Nucleus accumbens (tissue), 56 donors: ENCODE measurements around the gene HOXA13.

Source experiments
- DNase-seq, 56 donors: peaks; one replicate each; lab custom pipeline; 2025; lab: John Stamatoyannopoulos, UW

HOXA13 gene

DNA sequence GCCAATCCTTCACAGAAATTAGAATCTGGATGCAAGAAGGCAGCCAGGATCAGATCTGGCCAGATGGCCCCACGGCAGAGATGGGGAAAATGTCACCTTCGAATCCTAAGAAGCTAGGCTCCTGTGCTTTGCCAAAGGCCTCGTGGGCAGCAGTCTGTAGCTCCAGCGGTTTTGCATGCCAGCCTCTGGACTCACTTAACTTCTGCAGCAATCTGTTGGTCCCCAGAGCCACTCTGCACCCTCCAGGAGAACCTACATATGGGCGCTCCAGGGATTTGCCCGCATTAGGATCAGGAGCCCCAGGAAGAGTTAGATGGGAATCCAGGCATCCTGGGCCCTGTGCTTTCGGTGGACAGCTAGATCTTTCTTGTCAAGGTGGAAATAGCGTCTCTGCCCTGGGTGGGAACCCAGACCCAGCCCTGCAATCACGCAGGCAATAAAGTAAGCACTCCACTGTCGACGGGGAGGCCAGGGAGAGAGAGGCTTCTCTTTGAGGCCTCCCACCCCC, 10.1 kb upstream of the HOXA13 start:
- DNase-seq: peak in 1 of 56 donors; percentile 2

DNA sequence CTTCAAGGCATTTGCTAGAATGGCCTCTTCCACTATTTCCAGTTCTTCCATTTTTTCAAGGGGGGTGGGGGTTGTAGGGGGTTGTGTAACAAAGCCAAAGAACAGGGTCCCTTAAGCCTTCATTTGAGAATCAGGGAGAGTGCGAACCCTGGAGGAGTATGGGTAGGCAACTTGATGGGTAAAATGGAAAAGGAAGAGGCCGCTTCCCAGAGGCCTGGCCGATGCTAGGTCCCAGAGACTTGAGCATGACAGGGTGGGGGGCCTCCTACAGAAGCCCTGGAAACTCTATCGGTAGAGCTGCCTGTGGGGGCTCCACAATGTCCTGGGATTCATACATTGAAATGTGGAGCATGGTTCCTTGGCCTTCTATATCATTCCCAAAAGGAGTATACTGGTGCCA, 9.1 kb upstream of the HOXA13 start:
- DNase-seq: no peak

- DNase-seq: no peak
Measured at GRCh38 chr7:27207348-27207985, 7.6 kb upstream of the HOXA13 start.

DNA sequence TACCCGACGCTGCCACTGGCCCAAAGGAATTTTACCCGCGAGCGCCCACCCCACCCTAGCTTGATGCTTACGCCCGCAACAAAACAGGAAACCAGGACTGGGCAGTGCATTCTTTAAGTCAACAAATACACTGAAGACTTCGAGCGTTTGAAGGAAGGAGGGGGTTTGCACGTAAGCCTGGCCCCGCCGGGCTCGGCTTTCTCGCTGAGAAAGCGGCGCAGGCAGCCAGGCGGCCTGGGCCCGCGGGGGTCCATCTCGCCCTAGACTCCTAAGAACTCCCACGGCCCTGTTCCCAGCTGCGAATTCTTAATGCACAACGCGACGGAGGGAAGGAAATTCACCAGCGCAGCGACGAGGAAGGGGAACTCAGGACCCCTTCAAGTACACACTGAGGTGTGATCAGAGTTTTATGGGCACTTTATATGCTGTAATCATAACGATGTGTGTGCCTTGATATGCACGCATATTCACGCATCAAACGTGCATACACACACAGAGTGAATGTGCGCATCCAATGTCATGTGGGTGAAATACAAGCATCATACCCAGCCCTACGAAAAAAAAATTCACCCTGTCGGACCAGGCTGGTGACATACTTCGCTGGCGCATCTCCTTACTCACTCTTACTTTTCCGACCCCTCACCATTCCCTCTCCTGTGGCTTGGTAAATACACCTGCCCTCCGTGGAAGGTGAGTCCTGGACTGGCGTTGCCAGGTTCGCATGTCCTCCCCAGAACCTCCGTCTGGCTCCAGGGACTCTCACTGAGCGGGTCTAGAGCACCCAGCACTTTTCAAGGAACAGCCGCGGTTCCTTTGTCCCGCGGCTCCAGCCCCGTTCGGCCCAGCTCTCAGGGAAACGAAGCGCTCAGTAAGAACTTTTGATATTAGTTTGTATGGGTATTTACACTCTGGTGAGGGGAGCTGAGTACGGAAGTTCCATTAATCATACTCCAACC, 5.7 kb upstream of the HOXA13 start:
- DNase-seq: no peak

DNA sequence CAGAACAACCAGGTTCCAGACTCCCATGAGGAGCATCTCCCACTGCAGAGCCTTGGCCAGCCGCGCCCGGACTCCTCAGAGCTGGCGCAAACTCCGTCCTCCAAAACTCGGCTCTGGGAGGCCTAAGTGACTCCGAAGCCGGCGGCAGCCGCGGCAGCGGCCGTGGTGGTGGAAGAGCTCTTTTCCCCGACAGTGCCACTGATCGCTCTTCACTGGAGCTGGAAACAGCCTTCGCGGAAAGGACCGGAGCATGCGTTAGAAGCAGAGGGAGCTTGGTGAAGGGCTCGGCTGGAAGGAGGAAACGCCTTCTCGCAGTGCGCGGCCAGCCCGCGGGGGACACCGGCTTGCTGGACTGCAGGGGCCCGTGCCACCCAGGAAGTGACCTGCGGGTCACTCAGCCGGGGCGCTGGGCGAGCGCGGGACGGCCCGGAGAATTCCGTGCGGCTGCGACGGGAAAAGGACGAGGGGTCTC, 5.0 kb upstream of the HOXA13 start:
- no peak for DNase-seq

GRCh38 chr7:27203964-27204594, 4.2 kb upstream of the HOXA13 start:
- DNase-seq: no peak

DNA sequence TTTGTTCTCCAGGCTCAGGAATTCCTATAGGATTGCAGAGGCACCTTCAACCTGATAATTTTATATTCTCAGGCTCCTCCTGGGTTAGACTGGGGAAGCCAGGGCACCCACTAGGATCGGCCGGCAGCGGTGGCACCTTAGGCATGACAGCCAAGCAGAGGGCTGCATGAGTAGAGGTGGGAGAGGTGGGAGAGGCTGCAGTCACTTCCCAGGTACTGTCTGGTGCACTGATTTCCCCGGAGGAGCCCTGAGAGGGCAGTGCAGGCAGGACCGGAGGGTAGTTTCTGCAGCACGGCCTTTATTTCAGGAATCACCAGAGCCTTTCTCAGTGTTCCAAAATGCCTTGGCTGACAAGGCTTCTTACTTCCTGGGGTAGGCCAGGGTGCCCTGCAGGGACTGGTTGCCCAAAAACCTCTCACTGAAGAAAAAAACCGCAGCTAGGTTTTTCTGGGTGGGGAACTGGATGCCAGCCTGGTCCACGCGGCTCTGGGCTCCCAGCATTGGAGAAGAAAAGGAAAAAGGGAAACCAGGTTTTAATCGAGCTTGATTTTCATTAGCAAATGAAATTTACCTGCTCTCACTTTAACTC, 3.6 kb upstream of the HOXA13 start:
- DNase-seq: no peak

GRCh38 chr7:27202862-27203134, 2.9 kb upstream of the HOXA13 start:
- DNase-seq: no peak

DNA sequence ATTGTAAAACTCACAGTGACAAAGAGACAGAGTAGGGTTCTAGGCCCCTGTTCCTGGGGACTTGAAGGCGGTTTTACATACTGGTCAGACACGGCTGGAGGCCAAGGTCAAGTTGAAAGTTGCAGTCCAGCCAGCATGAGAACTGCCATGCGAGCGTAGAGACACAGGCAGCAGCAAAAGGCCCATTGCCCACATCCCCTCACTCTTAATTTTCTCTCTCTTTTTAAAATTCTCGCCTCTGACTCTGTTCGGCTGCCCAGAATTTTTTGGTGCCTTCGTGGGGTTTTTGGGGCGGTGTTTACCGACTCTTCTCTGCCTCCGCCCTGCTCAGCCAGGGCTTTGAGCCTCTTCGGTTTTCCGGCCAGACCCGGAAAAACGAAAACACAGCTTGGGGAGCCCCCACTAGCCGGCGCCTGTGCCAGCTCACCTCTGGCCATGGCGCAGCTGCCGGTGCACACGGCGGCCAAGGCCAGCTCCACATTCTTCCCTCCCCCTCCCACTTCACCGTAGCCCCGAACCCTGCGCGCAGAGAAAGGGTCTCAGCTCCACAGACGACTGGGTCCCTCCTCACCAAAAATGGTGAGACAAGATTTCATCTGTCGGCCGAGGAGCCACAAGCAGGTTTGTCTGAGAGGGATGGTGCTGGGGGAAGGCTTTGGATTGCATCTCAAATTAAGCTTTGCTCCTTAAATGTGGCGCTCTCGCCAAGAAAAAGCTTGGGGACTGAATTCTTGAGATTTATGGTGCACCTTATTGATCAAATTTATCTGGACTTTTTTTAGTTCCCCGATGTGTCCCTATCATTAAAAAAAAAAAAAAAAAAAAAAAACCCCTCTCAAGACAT, 2.3 kb upstream of the HOXA13 start:
- DNase-seq: no peak

DNA sequence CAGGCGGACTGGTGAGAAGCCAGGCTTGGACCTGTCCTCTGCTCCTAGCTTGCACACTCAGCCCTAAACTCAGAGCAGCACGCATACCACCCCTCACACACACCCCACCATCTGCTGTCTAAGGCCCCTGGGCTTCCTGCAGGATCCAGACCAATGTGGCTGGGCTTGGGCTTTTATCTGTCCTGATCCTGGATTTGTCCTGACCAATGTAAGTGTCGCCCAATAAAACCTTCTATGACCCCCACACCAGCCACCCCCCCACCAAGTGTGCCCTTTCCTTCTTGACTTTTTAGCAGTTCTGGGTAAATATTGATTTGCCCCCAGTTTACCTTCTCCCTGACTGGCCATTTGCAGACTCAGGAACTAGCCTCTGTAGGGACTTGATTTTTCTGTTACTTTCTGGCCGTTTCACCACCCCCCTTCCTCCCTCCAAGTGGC, 1.7 kb upstream of the HOXA13 start:
- no peak for DNase-seq

GRCh38 chr7:27200761-27201579, 1.1 kb upstream of the HOXA13 start:
- no peak for DNase-seq

- no peak for DNase-seq
Measured at GRCh38 chr7:27198871-27199801, 755 bp downstream of the HOXA13 start.

DNA sequence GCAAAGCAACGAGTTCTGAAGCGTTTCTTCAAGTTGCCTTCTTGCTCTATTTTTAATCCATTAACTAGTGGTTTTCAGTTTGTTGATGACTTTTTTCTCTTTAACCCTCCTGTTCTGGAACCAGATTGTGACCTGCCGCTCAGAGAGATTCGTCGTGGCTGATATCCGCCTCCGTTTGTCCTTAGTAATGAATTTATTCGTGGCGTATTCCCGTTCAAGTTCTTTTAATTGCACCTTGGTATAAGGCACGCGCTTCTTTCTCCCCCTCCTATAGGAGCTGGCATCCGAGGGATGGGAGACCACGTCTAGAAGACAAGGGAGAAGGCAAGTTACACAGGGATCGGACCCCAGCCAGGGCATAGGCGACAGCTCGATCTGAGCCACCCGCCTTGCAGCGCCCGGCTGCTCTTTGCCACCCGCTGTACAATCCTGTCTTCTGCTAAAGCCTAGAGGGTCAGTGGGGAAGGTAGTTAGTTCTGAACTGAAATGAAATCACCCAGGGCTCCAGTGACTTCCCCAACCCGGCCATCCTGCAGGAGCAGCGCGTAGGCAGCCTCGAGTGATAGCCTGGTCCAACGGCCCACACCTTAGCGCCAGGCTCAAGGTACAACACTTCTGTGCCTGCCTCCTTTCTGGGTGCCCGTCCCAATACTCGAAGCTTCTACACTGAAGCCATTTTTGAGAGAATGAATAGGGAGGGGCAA, 1.6 kb downstream of the HOXA13 start:
- no peak for DNase-seq

GRCh38 chr7:27197137-27198042, 2.5 kb downstream of the HOXA13 start:
- no peak for DNase-seq

GRCh38 chr7:27196287-27196767, 3.6 kb downstream of the HOXA13 start:
- peak in 49 of 56 donors; percentile 2 to 89 (median 50) for DNase-seq
